GM21825 (cell line): Measurements from ENCODE around the gene TARDBP.
"Not testable (repeated sequence)": the region's sequence is repeated elsewhere in the genome, so short reads cannot be mapped to it uniquely, and the experiment has no call there.

Source experiments
- ATAC-seq: cut with Tn5 transposase; IDR thresholded peaks from one replicate; pipeline ENCODE4 v1.9.1; 2021; ENCODE audit warnings: mild to moderate bottlenecking, moderate library complexity; ENCODE audit not compliant: unreplicated experiment

TARDBP gene

GRCh38 chr1:11059155-11059967 lies 46.9 kb downstream of the TARDBP start:
- ATAC-seq, result peak; percentile 21

- peak; percentile 91 for ATAC-seq
Measured at GRCh38 chr1:11059968-11060830, 47.7 kb downstream of the TARDBP start, which contains the start of gene SRM. SRM (minus strand) TSS chr1:11060018; CDS start chr1:11059943, 75 bp downstream.

- no peak for ATAC-seq
Measured at GRCh38 chr1:11061652-11062365, 49.4 kb downstream of the TARDBP start.

- ATAC-seq, result no peak
Measured at GRCh38 chr1:11062965-11063401, 50.5 kb downstream of the TARDBP start.

GRCh38 chr1:11063937-11064537 lies 51.6 kb downstream of the TARDBP start:
- not testable (repeated sequence) for ATAC-seq

GRCh38 chr1:11064942-11065341 lies 52.5 kb downstream of the TARDBP start:
- no peak for ATAC-seq

GRCh38 chr1:11065796-11066195 lies 53.3 kb downstream of the TARDBP start:
- ATAC-seq, result no peak

- ATAC-seq, result no peak
Measured at GRCh38 chr1:11067716-11068599, 55.5 kb downstream of the TARDBP start.

GRCh38 chr1:11068600-11069473 lies 56.4 kb downstream of the TARDBP start:
- no peak for ATAC-seq

- no peak for ATAC-seq
Measured at GRCh38 chr1:11070876-11071275, 58.4 kb downstream of the TARDBP start.

- no peak for ATAC-seq
Measured at GRCh38 chr1:11071463-11072215, 59.2 kb downstream of the TARDBP start.

- ATAC-seq, result no peak
Measured at GRCh38 chr1:11072216-11072917, 59.9 kb downstream of the TARDBP start.

GRCh38 chr1:11073398-11073797 lies 60.9 kb downstream of the TARDBP start:
- ATAC-seq, result not testable (repeated sequence)
